ENCODE data around the gene HDAC4.

The HDAC4 gene

DNA sequence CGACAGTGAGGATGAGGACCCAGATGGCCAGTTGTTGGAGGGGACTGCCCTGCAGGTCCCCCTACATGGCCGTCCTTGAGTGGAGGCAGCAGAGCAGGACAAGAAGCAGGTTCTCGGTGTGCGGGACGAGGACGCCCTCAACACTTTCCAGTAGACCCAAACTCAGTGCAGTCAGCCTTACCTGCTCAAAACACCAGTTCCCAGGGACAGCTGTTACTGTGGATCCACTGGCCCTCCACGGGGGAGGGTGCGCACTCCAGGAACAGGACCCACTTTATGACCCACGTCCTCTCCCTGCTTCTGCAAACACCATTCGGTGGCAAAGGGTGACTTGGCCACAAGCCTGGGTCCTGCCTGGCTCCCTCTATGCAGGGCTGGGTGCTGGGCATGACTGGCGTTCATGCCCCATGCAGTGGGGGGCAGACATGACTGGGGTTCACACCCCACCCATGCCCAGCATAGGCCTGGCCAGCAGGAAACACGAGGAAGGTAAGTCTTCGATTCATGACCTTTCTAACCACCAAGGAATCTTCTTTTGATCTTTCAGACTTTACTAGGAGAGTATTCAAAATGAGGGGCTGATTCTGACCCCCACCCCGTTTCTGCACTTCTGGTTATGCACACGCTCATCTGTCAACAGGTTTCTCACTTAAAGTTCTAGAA lies 233.7 kb downstream of the HDAC4 start:
- peaks cover 4% of the 10 kb centered on the region; the same call in 1 of the 2 replicates for H3K36me3 ChIP-seq (ENCODE audit: low read length)
- H3K9me2 ChIP-seq (replicated peaks; ENCODE audit: insufficient read depth, low read length): no peaks in the 10 kb centered on the region
- no peak overlapping the region for H3K27ac ChIP-seq (ENCODE audit: low read depth, low read length)
- TF ChIP-seq, protein P1, sequence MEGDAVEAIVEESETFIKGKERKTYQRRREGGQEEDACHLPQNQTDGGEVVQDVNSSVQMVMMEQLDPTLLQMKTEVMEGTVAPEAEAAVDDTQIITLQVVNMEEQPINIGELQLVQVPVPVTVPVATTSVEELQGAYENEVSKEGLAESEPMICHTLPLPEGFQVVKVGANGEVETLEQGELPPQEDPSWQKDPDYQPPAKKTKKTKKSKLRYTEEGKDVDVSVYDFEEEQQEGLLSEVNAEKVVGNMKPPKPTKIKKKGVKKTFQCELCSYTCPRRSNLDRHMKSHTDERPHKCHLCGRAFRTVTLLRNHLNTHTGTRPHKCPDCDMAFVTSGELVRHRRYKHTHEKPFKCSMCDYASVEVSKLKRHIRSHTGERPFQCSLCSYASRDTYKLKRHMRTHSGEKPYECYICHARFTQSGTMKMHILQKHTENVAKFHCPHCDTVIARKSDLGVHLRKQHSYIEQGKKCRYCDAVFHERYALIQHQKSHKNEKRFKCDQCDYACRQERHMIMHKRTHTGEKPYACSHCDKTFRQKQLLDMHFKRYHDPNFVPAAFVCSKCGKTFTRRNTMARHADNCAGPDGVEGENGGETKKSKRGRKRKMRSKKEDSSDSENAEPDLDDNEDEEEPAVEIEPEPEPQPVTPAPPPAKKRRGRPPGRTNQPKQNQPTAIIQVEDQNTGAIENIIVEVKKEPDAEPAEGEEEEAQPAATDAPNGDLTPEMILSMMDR (IDR thresholded peaks at IDR 0.05; ENCODE audit: insufficient read depth, low read length, poor library complexity, severe bottlenecking): no peak
- no peak for TF ChIP-seq EZH2phosphoT487 (conservative IDR thresholded peaks at IDR 0.05; ENCODE audit: low read length)
- H2AFZ ChIP-seq (ENCODE audit: low read depth, low read length, severe bottlenecking): no peak overlapping the region
- H3K4me2 ChIP-seq (ENCODE audit: low read depth, low read length, poor library complexity, severe bottlenecking): no peak overlapping the region
- H3K79me2 ChIP-seq (ENCODE audit: insufficient read depth, low read length): no peaks in the 10 kb centered on the region
- H3F3A ChIP-seq (ENCODE audit: insufficient read depth): no peaks in the 10 kb centered on the region
- no peak overlapping the region for H3K4me3 ChIP-seq (ENCODE audit: insufficient read depth, low read length, poor library complexity, severe bottlenecking)
- H4K20me1 ChIP-seq (ENCODE audit: low read depth, low read length): no peaks in the 10 kb centered on the region
- H3K27me3 ChIP-seq (ENCODE audit: low read length): no peaks in the 10 kb centered on the region
- no peak overlapping the region for H3K9ac ChIP-seq (ENCODE audit: low read length)
- peaks cover 4% of the 10 kb centered on the region; the same call in 1 of the 2 replicates for H3K9me3 ChIP-seq (ENCODE audit: insufficient read depth, low read length)

DNA sequence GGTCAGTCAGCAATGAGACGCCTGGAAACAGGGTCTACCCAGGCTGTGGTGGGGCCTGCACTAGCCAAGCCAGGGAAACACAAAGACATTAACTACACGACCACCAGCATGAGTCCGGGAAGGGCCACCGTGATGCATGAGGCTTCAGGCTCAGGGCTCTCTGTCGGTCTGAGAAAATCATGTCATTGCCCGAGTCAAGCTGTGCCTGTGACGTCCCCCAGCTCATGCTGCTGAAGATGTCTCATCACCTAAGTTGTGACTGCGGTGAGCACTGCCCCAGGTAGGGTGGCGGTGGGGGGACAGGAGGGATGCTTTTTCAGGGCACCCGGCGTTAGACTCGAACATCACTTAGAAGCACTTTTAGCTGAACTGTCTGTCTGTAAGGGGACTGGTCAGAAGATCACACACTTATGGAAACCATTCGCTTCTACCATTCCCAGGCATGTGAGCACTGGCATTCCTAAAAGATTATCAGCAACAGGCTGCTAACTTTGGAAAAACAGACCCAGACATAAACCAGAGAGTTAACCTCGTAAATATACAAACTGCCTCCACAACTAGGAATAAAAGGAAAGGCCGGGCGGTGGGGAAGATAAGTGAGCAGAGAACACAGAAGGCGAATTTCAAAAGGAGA lies 234.5 kb downstream of the HDAC4 start:
- no peak overlapping the region for H3K27ac ChIP-seq (ENCODE audit: low read depth, low read length)
- H4K20me1 ChIP-seq (ENCODE audit: low read depth, low read length): no peaks in the 10 kb centered on the region
- TF ChIP-seq EZH2phosphoT487 (conservative IDR thresholded peaks at IDR 0.05; ENCODE audit: low read length): no peak
- no peak overlapping the region for H3K4me2 ChIP-seq (ENCODE audit: low read depth, low read length, poor library complexity, severe bottlenecking)
- peaks cover 4% of the 10 kb centered on the region; the same call in 1 of the 2 replicates for H3K9me3 ChIP-seq (ENCODE audit: insufficient read depth, low read length)
- H3K27me3 ChIP-seq (ENCODE audit: low read length): no peaks in the 10 kb centered on the region
- no peaks in the 10 kb centered on the region for H3K36me3 ChIP-seq (ENCODE audit: low read length)
- no peaks in the 10 kb centered on the region for H3K9me2 ChIP-seq (replicated peaks; ENCODE audit: insufficient read depth, low read length)
- H3K79me2 ChIP-seq (ENCODE audit: insufficient read depth, low read length): no peaks in the 10 kb centered on the region
- no peak overlapping the region for H2AFZ ChIP-seq (ENCODE audit: low read depth, low read length, severe bottlenecking)
- H3K9ac ChIP-seq (ENCODE audit: low read length): no peak overlapping the region
- no peak overlapping the region for H3K4me3 ChIP-seq (ENCODE audit: insufficient read depth, low read length, poor library complexity, severe bottlenecking)
- H3F3A ChIP-seq (ENCODE audit: insufficient read depth): no peaks in the 10 kb centered on the region

DNA sequence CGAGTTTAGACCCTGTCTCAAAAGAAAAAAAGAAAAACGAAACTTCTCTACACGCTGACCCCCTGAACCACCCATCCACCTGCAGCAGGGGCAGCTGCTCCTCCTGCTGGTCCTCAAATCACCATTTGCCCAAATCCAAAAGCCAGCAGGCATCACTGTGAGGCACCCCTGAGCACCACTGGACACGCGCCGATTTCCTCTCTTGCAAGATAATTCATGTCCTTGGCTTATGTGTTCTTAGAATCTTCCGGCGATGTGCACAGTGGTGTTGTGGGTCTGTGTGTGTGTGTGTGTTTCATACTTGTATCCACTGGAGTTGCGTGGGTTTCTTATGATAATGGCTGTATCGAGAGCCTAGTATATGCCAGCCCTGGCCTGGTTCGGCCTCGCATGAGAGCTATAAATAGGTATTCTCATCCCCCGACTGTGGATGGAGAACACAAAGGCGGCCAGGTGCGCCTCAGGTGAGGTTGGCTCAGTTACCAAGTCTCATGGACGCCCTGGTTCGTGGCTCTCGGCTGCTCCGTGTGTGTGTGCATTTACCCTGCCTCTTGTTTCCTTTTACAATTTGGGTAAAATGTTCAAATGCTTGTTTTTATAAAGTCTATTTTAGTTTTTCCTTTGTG lies 235.5 kb downstream of the HDAC4 start:
- Histone ChIP-seq H3K4me2 (ENCODE audit: low read depth, low read length, poor library complexity, severe bottlenecking) (no peak overlapping the region), H2AFZ (ENCODE audit: low read depth, low read length, severe bottlenecking) (no peak overlapping the region), H3F3A (ENCODE audit: insufficient read depth) (no peaks in the 10 kb centered on the region), H4K20me1 (ENCODE audit: low read depth, low read length) (no peaks in the 10 kb centered on the region), H3K9me2 (replicated peaks; ENCODE audit: insufficient read depth, low read length) (no peaks in the 10 kb centered on the region), H3K9me3 (ENCODE audit: insufficient read depth, low read length) (no peaks in the 10 kb centered on the region), H3K36me3 (ENCODE audit: low read length) (no peaks in the 10 kb centered on the region), H3K4me3 (ENCODE audit: insufficient read depth, low read length, poor library complexity, severe bottlenecking) (no peak overlapping the region), H3K27me3 (ENCODE audit: low read length) (no peaks in the 10 kb centered on the region), H3K79me2 (ENCODE audit: insufficient read depth, low read length) (no peaks in the 10 kb centered on the region), H3K9ac (ENCODE audit: low read length) (no peak overlapping the region), H3K27ac (ENCODE audit: low read depth, low read length) (no peak overlapping the region)
- no peak for TF ChIP-seq EZH2phosphoT487 (conservative IDR thresholded peaks at IDR 0.05; ENCODE audit: low read length)
- TF ChIP-seq, protein P1 (IDR thresholded peaks at IDR 0.05; ENCODE audit: insufficient read depth, low read length, poor library complexity, severe bottlenecking): no peak
